Stimulated activated CD4-positive, alpha-beta T cell treated with anti-CD3 and anti-CD28 coated beads, Interleukin-1b, Interleukin-23, amount 100 ng/mL, for 48 hours (primary cell): ENCODE results near the gene WNT2.
"Not testable (repeated sequence)": the region's sequence is repeated elsewhere in the genome, so short reads cannot be mapped to it uniquely, and the experiment has no call there.

Experiments
- DNase-seq: peaks from one replicate; pipeline ENCODE4 v3.0.0-alpha.2; 2020

The WNT2 gene

GRCh38 chr7:117251687-117252086 lies 71.2 kb downstream of the WNT2 start:
- no peak for DNase-seq

- no peak for DNase-seq
Observed at GRCh38 chr7:117250801-117251200, 72.1 kb downstream of the WNT2 start.

DNA sequence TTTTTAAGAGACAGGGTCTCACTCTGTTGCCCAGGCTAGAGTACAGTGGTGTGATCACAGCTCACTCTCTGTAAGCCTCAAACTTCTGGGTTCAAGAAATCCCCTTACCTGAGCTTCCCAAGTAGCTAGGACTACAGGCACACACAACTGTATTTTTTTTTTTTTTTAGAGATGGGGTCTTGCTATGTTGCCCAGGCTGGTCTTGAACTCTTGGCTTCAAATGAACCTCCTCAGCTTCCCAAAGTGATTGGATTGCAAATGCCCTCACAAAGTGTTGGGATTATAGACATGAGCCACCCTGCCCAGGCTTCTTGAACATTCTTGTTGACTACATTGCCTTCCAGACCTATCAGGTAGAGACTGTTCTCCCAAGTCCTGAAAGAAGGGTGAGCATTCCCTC lies 72.6 kb downstream of the WNT2 start:
- no peak for DNase-seq

GRCh38 chr7:117249696-117250095 lies 73.2 kb downstream of the WNT2 start:
- DNase-seq = no peak

DNA sequence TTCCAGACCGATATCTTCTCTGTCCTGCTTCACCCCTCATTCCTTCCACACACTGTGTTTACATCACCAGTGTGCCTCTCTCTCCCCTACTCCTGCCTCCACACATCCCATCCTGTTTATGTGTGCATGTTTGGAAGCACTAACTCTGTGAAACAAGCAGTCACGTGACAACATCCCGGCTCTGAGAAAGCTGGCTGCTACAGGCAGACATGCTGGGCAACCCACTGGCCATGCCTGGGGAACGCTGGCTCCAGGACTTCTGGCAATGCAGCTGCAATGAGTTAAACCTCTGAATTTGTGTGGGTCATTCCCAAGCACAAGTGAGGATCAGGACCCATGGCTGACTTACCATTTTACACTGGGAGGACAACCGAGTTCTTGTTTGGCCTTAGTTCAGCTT lies 74.0 kb downstream of the WNT2 start:
- no peak for DNase-seq

GRCh38 chr7:117247809-117248208 lies 75.0 kb downstream of the WNT2 start:
- no peak for DNase-seq

DNA sequence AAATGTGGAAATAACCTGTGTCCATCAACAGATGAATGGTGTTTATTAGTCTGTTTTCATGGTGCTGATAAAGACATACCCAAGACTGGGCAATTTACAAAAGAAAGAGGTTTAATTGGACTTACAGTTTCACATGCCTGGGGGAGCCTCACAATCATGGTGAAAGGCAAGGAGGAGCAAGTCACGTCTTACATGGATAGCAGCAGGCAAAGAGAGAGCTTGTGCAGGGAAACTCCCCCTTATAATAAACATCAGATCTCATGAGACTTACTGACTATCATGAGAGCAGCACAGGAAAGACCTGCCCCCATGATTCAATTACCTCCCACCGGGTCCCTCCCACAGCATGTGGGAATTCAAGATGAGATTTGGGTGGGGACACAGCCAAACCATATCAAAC lies 77.2 kb downstream of the WNT2 start:
- not testable (repeated sequence) for DNase-seq

- no peak for DNase-seq
Observed at GRCh38 chr7:117243390-117243789, 79.5 kb downstream of the WNT2 start.

DNA sequence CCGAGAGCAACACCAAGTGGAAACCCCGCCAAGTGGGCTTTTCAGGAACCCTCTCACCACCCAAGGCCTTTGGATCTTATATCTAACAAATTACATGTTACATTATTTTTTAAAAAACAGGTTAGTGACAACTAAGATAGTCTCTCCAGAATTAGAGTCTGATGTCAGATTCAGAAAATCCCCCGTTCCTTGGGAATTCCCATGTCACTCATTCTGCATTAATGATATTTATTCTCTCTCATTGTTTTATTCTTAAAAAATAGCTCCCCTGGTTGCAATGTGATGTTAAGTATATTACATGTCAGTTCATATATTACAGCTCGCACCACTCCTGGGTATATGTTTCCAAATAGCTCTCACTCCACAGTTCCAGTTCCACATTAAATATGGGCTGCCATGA lies 81.8 kb downstream of the WNT2 start:
- DNase-seq = no peak

- DNase-seq = no peak
Observed at GRCh38 chr7:117238937-117239336, 83.9 kb downstream of the WNT2 start.

GRCh38 chr7:117238472-117238871 lies 84.4 kb downstream of the WNT2 start:
- no peak for DNase-seq

DNA sequence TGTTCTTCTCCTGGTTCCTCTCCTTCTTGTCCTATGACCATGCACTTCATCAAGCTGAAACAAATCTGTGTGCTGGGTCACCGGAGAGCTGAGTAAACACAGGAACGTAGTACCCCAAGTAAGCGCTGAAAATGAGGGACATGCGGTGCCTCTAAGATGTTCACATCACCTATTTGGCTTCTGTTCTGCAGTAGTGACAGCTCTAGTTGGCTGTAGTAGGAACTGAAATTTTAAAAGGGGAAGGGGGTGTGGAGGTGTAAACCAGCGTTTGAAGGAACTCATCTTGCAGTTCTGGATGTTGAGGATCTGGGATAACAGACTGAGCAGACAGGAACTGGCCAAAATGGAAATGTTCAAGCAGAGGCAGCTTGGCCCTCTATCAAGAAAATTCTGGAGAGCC lies 85.2 kb downstream of the WNT2 start:
- DNase-seq = no peak

- DNase-seq = no peak
Observed at GRCh38 chr7:117231047-117231359, 91.9 kb downstream of the WNT2 start.

DNA sequence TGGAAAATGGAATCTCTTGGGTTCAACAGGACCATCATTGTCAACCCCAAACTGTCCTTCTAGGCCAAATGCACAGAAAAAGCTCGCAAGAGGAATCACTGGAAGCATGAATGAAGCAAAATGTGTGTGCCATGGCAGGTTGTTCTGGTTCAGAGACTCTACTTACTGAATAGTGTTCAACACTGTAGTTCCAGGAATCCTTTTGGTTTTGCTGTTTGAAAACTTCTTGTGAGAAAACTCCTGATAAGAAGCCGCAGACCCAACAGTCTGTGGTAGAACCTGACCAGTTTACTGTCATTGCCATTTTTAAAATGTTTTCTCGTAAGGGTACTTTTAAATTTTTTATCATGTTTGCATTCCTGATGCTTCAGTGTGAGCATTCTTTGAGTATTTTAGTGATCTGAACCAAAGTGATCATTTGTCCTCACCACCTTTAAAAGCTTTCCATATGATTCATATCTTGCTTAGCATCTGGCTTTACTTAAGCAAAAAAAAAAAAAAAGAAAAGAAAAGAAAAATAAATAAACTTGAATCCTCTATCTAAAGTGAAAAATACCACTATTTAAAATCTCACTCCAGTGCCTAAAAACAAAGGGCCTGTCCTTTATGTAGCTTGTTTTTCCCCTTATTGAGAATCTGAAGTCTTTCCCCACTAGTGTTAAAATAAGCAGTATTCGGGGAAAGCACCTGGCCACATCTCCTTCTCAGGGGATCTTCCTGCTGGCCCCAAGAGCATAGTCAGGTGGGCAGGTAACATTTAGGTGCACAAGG lies 92.4 kb downstream of the WNT2 start:
- no peak for DNase-seq

DNA sequence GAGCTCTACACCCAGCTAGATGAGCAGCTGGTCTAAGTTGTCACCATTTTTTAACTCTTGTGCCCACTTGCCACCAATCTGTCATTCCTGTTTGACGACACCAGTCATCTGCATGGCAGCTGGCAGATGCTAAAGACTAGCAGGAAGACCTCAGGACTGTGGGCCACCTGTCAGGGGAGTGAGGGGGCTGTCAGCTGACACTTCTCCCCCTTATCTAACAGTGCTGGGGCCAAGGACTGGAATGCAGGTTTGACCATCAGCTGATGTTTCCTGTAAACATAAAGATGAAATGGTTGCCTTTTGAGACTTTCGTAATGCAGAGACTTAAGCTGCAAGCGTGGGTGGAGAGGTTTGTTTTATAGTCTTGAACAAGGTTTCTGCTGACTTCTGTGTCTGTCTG lies 93.5 kb downstream of the WNT2 start:
- DNase-seq = no peak

- DNase-seq = no peak
Observed at GRCh38 chr7:117227091-117227490, 95.8 kb downstream of the WNT2 start.

GRCh38 chr7:117225536-117225935 lies 97.3 kb downstream of the WNT2 start:
- no peak for DNase-seq
